PC-9 (cell line): Measurements from ENCODE around the gene CCL22. TPM values are rescaled to one million over a fixed set of nuclear protein-coding genes. Genes with fewer than 3 reads are reported as not detected.

Experiments used
- BruUV-seq: library from RNA; stranded (reverse); fragments of 400-500 nt; replicated peaks from 2 replicates; lab custom pipeline; 2021; lab: Mats Ljungman, UMichigan
- CTCF ChIA-PET: fragments of 300-600 bp; sonication (Branson Sonifier 250); formaldehyde crosslinking; loops from one replicate; lab custom pipeline; 2022; ENCODE audit warnings: antibody characterized with exemption; lab: Charles Lee
- POLR2A ChIA-PET: fragments of 300-600 bp; sonication (Branson Sonifier 250); formaldehyde crosslinking; loops from one replicate; lab custom pipeline; 2022; ENCODE audit warnings: antibody characterized with exemption; ENCODE audit not compliant: unreplicated experiment; lab: Charles Lee
- DNase-seq, 2 experiments: peaks; one replicate each; pipeline versions ENCODE4 v3.0.0 to v3.0.0-alpha.2; 2015 to 2022; ENCODE audit warnings: mixed read lengths in 1 of 2
- H2AFZ ChIP-seq: fragments of 200-600 bp; sonication (generic); 2 replicates; pipeline ENCODE4 v1.8.1; 2017; ENCODE audit warnings: antibody characterized with exemption
- H3F3A ChIP-seq: fragments of 200-600 bp; sonication (generic); 2 replicates; pipeline ENCODE4 v1.8.1; 2017; ENCODE audit warnings: antibody characterized with exemption, mild to moderate bottlenecking, low read depth; ENCODE audit not compliant: insufficient read depth
- H3K27ac ChIP-seq: fragments of 200-600 bp; sonication (generic); 2 replicates; pipeline ENCODE4 v1.6.1; 2016; ENCODE audit warnings: mixed run types
- H3K27me3 ChIP-seq: fragments of 200-600 bp; sonication (generic); 2 replicates; pipeline ENCODE4 v1.6.1; 2016; ENCODE audit warnings: low read depth, mixed run types; ENCODE audit not compliant: insufficient read depth
- H3K36me3 ChIP-seq: fragments of 200-600 bp; sonication (generic); 2 replicates; pipeline ENCODE4 v1.6.1; 2016; ENCODE audit warnings: low read depth, mixed run types
- H3K4me1 ChIP-seq: fragments of 200-600 bp; sonication (generic); replicated peaks from 2 replicates; pipeline ENCODE4 v1.6.1; 2016; ENCODE audit warnings: mixed run types; ENCODE audit not compliant: insufficient read depth
- H3K4me2 ChIP-seq: fragments of 200-600 bp; sonication (generic); 2 replicates; pipeline ENCODE4 v1.6.1; 2017; ENCODE audit warnings: mixed run types
- H3K4me3 ChIP-seq: fragments of 200-600 bp; sonication (generic); 2 replicates; pipeline ENCODE4 v1.6.1; 2016; ENCODE audit warnings: mixed run types
- H3K79me2 ChIP-seq: fragments of 200-600 bp; sonication (generic); 2 replicates; pipeline ENCODE4 v1.6.1; 2017; ENCODE audit warnings: low read depth, mixed run types
- H3K9me2 ChIP-seq: fragments of 200-600 bp; sonication (generic); 2 replicates; pipeline ENCODE4 v1.8.1; 2017; ENCODE audit warnings: mild to moderate bottlenecking; ENCODE audit not compliant: insufficient read depth
- H3K9me3 ChIP-seq: fragments of 200-600 bp; sonication (generic); 2 replicates; pipeline ENCODE4 v1.8.1; 2016; ENCODE audit warnings: low read depth; ENCODE audit not compliant: insufficient read depth
- H4K20me1 ChIP-seq: fragments of 200-600 bp; sonication (generic); 2 replicates; pipeline ENCODE4 v1.8.1; 2017; ENCODE audit not compliant: insufficient read depth
- CTCF ChIP-seq: fragments of 200-600 bp; sonication (generic); conservative IDR thresholded peaks from 2 replicates; pipeline ENCODE4 v1.6.1; 2017; ENCODE audit warnings: mixed run types, antibody characterized with exemption, mild to moderate bottlenecking, moderate library complexity
- EZH2 ChIP-seq: fragments of 200-600 bp; sonication (generic); IDR thresholded peaks from 2 replicates; pipeline ENCODE4 v1.8.0; 2017; ENCODE audit warnings: antibody characterized with exemption, low read depth
- intact Hi-C: fragments of 100-400 bp; cut with micrococcal nuclease; formaldehyde crosslinking; loops from one replicate; pipeline ENCODE4 v1.10.0; 2022; ENCODE audit not compliant: unreplicated experiment
- total RNA-seq: library from RNA; stranded (reverse); gene quantifications from 2 replicates; pipeline ENCODE4 v1.2.3, GENCODE V29; 2021

The CCL22 gene
- total RNA-seq, 1 experiment from 2014 or later, result 0.24 TPM

- DNase-seq, result peak; percentile 37 to 79
- no TSS peak for BruUV-seq
- intact Hi-C loops, result loop anchor here (1.0 kb wide), 1 partner anchor 9 kb away; no protein-coding TSS in a partner anchor
Observed at GRCh38 chr16:57388359-57389086, 29.9 kb downstream of the CCL22 start.

GRCh38 chr16:57389087-57389468 is 30.5 kb downstream of the CCL22 start:
- intact Hi-C loops, result no loop called here
- Histone ChIP-seq H3K9me3 (no peaks in the 10 kb centered on the region), H3F3A (peaks cover 41% of the 10 kb centered on the region), H3K4me3 (no peak overlapping the region), H3K27me3 (no peaks in the 10 kb centered on the region), H3K9me2 (no peaks in the 10 kb centered on the region), H3K27ac (no peak overlapping the region), H3K4me1 (peaks cover 49% of the 10 kb centered on the region), H4K20me1 (no peaks in the 10 kb centered on the region), H2AFZ (no peak overlapping the region), H3K79me2 (no peaks in the 10 kb centered on the region), H3K4me2 (no peak overlapping the region), H3K36me3 (no peaks in the 10 kb centered on the region)
- POLR2A ChIA-PET, result no interaction called here
- no peak for DNase-seq
- TF ChIP-seq EZH2 (no peak), CTCF (no peak)
- BruUV-seq, result no TSS peak
- CTCF ChIA-PET, result no interaction called here

More at GRCh38 chr16:57388359-57389086, 29.9 kb downstream of the CCL22 start:
- Histone ChIP-seq H3K9me3 (no peaks in the 10 kb centered on the region), H3F3A (peaks cover 35% of the 10 kb centered on the region), H2AFZ (peak overlapping the region; percentile 40; the same call in 1 of the 2 replicates), H3K27me3 (no peaks in the 10 kb centered on the region), H3K36me3 (no peaks in the 10 kb centered on the region), H3K9me2 (no peaks in the 10 kb centered on the region), H4K20me1 (no peaks in the 10 kb centered on the region), H3K27ac (peak overlapping the region; percentile 50; the same call in 1 of the 2 replicates), H3K4me3 (no peak overlapping the region), H3K4me1 (peaks cover 49% of the 10 kb centered on the region), H3K4me2 (peak overlapping the region; percentile 79), H3K79me2 (no peaks in the 10 kb centered on the region)
- TF ChIP-seq CTCF (no peak), EZH2 (no peak)
- ChIA-PET POLR2A (interaction anchor here (0.6 kb wide), 1 partner anchor 573 kb away, joined by 5 read pairs; no protein-coding TSS in a partner anchor), CTCF (no interaction called here)

DNA sequence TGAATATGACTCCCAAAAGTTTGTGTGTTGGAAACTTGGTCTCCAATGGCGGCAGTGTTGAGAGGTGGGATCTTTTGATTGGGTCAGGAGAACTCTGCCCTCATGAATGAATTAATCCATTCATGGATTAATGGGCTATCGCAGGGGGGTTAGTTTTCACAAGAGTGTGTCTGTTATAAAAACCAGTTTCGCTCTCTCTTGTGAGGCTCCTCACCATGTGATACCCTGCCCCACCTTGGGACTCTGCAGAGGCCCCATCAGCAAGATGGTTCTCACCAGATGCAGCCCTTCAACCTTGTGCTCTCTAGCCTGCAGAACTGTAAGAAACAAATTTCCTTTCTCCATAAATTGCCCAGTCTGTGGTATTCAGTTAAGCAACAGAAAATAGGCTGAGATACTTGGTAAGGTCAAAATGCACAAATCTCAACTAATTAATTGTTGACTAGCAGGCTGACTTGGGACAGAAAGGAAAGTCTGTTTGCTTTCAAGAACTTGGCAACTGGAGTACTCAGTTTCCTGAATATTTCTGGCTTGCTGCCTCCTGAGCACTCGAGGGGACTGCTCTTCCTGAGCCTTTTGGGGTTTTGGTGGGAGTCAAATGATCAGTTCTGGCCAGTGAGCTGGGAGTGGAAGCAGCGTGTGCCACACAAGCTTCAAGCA is 32.2 kb downstream of the CCL22 start:
- Histone ChIP-seq H3K27ac (no peak overlapping the region), H3K4me1 (peaks cover 54% of the 10 kb centered on the region), H3K9me3 (no peaks in the 10 kb centered on the region), H3K4me2 (no peak overlapping the region), H3K27me3 (no peaks in the 10 kb centered on the region), H3K79me2 (no peaks in the 10 kb centered on the region), H3K4me3 (no peak overlapping the region), H4K20me1 (no peaks in the 10 kb centered on the region), H2AFZ (no peak overlapping the region), H3F3A (peaks cover 50% of the 10 kb centered on the region), H3K9me2 (no peaks in the 10 kb centered on the region), H3K36me3 (no peaks in the 10 kb centered on the region)
- ChIA-PET CTCF (no interaction called here), POLR2A (no interaction called here)
- BruUV-seq, result no TSS peak
- no peak for DNase-seq
- intact Hi-C loops, result no loop called here
- TF ChIP-seq EZH2 (no peak), CTCF (no peak)
